ENCODE results near the gene PDCD2L. TPM values are rescaled to one million over a fixed set of nuclear protein-coding genes. Genes with fewer than 3 reads are reported as not detected.
"Not testable (repeated sequence)": the region's sequence is repeated elsewhere in the genome, so short reads cannot be mapped to it uniquely, and the experiment has no call there.

PDCD2L gene
- total RNA-seq, 1 donor from 2014 or later: 12.5 TPM

GRCh38 chr19:34391813-34392212 is 12.4 kb upstream of the PDCD2L start:
- H3K4me1 Mint-ChIP-seq: no peaks in the 10 kb centered on the region
- no peak for DNase-seq (ENCODE audit: low spot score in 2 of 2, unreplicated experiment in 2 of 2)
- H3K9me3 Mint-ChIP-seq: no peaks in the 10 kb centered on the region
- no peaks in the 10 kb centered on the region for H3K27me3 Mint-ChIP-seq (ENCODE audit: low read depth)
- no peak overlapping the region for H3K27ac Mint-ChIP-seq
- TF ChIP-seq CTCF (IDR thresholded peaks at IDR 0.05; ENCODE audit: unreplicated experiment): no peak
- H3K36me3 Mint-ChIP-seq: peaks cover 19% of the 10 kb centered on the region
- H3K4me3 Mint-ChIP-seq: no peak overlapping the region

- Mint-ChIP-seq H3K4me1 (no peaks in the 10 kb centered on the region), H3K9me3 (no peaks in the 10 kb centered on the region), H3K27me3 (ENCODE audit: low read depth) (no peaks in the 10 kb centered on the region), H3K36me3 (peaks cover 12% of the 10 kb centered on the region), H3K4me3 (no peak overlapping the region), H3K27ac (no peak overlapping the region)
- TF ChIP-seq CTCF (IDR thresholded peaks at IDR 0.05; ENCODE audit: unreplicated experiment): no peak
- DNase-seq (ENCODE audit: low spot score in 2 of 2, unreplicated experiment in 2 of 2): no peak
Measured at GRCh38 chr19:34393031-34393430, 11.2 kb upstream of the PDCD2L start.

GRCh38 chr19:34393629-34394028 is 10.6 kb upstream of the PDCD2L start:
- Mint-ChIP-seq H3K4me3 (no peak overlapping the region), H3K9me3 (no peaks in the 10 kb centered on the region), H3K36me3 (peaks cover 8% of the 10 kb centered on the region), H3K27me3 (ENCODE audit: low read depth) (no peaks in the 10 kb centered on the region), H3K27ac (no peak overlapping the region), H3K4me1 (no peaks in the 10 kb centered on the region)
- DNase-seq (ENCODE audit: low spot score in 2 of 2, unreplicated experiment in 2 of 2): no peak
- TF ChIP-seq CTCF (IDR thresholded peaks at IDR 0.05; ENCODE audit: unreplicated experiment): no peak

- Mint-ChIP-seq H3K4me3 (no peak overlapping the region), H3K27me3 (ENCODE audit: low read depth) (no peaks in the 10 kb centered on the region), H3K27ac (no peak overlapping the region), H3K4me1 (no peaks in the 10 kb centered on the region), H3K36me3 (peaks cover 18% of the 10 kb centered on the region), H3K9me3 (no peaks in the 10 kb centered on the region)
- no peak for DNase-seq (ENCODE audit: low spot score in 2 of 2, unreplicated experiment in 2 of 2)
- no peak for TF ChIP-seq CTCF (IDR thresholded peaks at IDR 0.05; ENCODE audit: unreplicated experiment)
Measured at GRCh38 chr19:34397853-34398252, 6.3 kb upstream of the PDCD2L start.

GRCh38 chr19:34399886-34400285 is 4.3 kb upstream of the PDCD2L start:
- no peak for DNase-seq (ENCODE audit: low spot score in 2 of 2, unreplicated experiment in 2 of 2)
- H3K36me3 Mint-ChIP-seq: peaks cover 16% of the 10 kb centered on the region
- peaks cover 2% of the 10 kb centered on the region for H3K4me1 Mint-ChIP-seq
- H3K9me3 Mint-ChIP-seq: no peaks in the 10 kb centered on the region
- H3K27ac Mint-ChIP-seq: no peak overlapping the region
- TF ChIP-seq CTCF (IDR thresholded peaks at IDR 0.05; ENCODE audit: unreplicated experiment): no peak
- no peaks in the 10 kb centered on the region for H3K27me3 Mint-ChIP-seq (ENCODE audit: low read depth)
- H3K4me3 Mint-ChIP-seq: no peak overlapping the region

- peaks cover 13% of the 10 kb centered on the region for H3K36me3 Mint-ChIP-seq
- not testable (repeated sequence) for H3K27ac Mint-ChIP-seq; DNase-seq (ENCODE audit: low spot score in 2 of 2, unreplicated experiment in 2 of 2); H3K27me3 Mint-ChIP-seq (ENCODE audit: low read depth); H3K4me3 Mint-ChIP-seq; H3K4me1 Mint-ChIP-seq; H3K9me3 Mint-ChIP-seq
Measured at GRCh38 chr19:34400844-34401243, 3.4 kb upstream of the PDCD2L start.
